ENCODE measurements around the gene PRKD3.
"Not testable (repeated sequence)": the region's sequence is repeated elsewhere in the genome, so short reads cannot be mapped to it uniquely, and the experiment has no call there.

The PRKD3 gene

DNA sequence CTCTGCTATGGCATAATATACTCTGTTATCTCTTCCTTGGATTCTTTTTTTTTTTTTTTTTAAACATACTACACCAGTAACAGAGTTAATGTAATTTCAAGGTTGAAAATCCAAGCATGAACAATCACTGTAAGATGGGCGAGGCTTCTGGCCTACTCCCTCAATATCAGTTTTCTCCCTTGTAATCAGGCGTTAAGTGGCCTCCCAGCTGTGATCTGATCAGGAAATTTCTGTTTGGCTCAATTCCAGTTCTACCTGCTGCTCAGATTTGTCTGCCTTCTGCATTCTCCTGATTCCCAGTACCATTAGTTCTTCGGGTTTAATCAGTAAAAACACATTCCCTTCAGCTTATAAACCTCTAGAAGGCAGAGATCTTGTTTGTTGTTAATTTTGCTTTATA is 18.6 kb downstream of the PRKD3 start:
- DNase-seq = no peak

DNA sequence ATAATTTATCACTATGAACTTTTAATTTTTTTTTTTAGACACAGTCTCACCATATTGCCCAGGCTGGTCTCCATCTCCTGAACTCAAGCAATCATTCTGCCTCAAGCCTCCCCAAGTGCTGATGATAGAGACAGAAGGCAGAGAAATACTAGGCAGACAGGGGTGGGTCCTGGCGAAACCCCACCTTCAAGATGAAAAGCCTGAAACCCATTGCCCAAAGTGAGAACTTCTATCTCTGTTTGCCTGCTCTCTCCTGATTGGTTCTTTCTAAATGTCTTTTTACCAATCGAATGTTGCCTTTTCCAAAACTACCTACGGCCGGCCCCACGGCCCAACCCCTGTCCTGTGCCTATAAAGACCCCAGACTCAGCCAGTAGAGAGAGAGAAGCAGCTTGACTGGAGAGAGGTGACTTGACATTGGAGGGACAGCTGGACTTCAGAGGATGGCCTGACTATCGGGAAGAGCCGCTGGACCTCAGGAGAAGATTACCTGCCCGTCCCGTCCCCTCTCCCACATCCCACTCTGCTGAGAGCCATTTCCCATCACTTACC is 21.9 kb downstream of the PRKD3 start:
- no peak for DNase-seq

DNA sequence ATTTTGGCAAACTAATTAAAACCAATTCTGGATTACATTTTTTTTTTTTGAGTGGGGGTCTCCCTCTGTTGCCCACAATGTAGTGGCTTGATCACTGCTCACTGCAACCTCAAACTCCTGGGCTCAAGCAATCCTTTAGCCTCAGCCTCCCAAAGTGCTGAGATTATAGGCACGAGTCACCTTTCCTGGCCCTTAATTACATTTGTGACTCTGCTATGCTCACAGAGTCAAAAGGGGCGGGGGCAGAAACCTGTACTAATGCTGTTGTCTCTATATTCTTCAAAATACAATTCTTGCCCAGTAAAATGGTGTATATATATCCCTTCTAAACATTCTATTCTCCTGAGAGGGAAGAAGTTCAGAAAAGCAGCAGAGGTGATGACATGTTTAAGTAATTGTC is 23.2 kb downstream of the PRKD3 start:
- DNase-seq = no peak

DNA sequence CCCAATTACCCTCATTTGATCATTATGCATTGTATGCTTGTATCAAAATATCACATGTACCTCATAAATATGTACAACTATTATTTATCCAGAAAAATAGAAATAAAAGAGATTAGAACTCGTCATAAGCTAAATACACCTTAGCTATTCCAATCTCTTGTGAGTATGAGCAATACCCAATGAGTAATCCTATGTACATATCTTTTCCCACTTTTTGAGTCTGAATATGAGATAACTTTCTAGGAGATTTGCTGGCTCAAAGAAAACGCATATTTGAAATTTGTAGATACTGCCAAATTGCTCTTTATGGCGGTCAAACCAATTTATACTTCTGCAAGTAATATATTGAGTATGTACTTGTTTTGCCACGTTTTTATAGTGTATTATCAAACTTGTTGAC is 24.1 kb downstream of the PRKD3 start:
- DNase-seq = no peak

DNA sequence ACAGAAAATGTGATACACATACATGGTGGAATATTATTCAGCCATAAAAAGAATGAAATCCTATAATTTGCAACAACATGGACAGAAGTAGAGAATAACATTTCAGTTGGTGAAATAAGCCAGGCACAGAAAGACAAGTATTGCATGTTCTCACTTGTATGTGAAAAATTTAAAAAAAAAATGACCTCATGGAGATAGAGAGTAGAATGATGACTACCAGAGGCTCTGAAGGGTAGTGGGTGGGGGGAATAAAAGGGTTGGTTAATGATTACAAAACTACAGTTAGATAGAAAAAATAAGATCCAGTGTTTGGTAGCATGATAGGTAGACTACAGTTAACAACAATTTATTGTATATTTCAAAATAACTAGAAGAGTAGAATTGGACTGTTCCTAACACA is 24.5 kb downstream of the PRKD3 start:
- DNase-seq = no peak

DNA sequence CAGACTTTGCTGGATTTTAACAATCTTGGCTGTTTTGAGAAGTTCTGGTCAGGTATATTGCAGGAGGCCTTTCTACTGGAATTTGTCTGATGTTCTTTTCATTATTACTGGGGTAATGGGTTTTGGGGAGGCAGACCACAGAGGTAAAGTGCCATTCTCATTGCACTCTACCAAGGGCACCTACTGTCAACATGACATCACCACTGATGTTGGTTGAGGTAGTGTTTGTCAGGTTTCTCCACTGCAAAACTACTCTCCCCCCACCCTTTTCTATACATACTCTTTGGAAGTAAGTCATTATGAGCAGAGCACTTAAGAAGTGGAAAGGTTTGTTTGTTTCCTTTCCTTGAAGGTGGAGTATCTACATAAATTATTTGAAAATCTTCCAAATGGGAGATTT is 27.0 kb downstream of the PRKD3 start:
- DNase-seq = no peak

DNA sequence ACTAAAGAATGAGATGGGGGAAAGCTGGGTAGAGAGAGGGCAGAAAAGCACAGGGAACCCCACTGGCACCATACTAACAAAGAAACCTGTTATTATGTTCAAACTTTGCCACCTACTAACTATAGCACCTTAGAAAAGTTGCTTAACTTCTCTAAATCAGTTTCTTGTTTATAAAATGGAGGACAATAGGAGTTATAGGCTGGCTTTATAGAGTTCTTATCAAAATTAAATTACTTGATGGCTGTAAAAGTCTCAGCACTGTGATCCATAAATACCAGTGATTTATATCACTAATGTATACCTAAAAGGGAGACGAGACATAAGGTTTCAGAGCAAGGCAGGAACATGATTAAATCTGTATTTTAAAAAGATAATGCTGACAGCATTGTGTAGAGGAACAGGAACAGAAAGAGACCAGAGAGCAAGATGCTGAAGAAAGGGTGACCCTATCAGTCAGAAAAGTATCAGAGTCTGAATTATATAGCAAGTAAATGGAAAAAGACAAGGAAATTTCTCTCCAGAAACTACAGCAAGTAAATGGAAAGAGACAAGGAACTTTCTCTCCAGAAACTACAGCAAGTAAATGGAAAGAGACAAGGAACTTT is 29.1 kb downstream of the PRKD3 start:
- no peak for DNase-seq

DNA sequence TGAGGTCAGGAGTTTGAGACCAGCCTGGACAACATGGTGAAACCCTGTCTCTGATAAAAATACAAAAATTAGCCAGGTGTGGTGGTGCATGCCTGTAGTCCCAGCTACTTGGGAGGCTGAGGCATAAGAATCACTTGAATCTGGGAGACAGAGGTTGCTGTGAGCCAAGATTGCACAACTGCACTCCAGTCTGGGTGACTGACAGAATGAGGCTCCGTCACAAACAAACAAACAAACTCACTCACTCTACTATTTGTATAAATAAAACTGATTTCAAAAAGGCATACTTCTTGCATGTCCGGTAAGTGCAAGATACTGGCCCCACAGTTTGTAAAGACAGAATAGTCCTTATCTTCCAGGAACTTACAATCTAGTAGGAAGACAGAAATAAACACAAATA is 29.8 kb downstream of the PRKD3 start:
- not testable (repeated sequence) for DNase-seq

DNA sequence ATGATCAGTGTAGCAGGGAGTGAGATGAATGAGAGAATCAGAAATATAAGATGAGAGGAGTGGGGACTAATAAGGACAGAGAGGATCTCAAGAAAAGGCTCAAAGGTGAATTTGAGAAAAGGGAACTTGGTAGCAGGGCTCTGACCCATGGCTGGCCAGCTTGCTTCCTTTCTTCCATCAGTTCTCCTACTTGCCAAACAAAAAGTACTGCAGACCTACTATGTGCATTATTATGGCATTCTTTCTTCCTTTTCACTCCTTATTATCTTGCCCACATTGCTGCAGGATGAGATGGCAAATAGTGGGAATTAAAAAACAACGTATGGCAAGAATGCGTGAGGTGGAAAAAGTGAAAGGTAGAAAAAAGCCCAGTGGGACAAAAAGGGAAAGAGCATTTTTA is 33.0 kb downstream of the PRKD3 start:
- no peak for DNase-seq

DNA sequence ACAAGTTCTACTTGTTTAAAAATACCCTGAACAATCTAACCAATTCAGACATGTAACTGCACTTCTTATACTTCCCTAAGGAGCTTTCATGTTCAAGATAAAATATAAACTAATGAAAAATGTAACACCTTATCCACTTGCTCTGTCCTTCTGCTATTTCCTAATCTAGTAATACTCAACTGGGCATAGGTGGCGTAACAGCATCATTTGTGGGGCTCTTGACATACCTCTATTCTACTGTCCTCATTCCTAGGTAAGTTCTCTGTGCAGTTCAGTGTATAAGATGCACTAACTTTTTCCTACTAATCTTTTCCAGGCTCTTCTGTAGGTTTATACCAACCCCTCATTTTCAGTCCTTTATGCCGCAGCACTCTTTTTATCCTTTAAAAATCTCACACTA is 36.7 kb downstream of the PRKD3 start:
- no peak for DNase-seq

DNA sequence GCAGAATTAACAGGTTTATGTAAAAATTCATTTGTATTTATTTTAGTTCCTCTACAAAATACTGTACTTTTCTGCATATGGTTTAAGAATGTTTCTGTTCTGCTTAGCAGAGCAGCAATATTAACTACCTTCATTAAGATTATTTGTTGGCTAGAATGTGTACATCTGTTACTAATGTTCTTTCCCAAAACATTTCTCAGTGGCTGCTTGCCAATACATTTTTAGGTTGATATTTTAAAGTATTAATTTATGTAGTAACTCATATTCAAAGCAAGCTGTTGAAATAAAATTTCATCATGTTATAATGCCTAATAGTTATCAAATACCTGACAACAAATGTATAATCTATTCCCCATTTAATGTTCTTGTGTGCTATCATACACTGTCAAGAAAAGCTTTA is 40.3 kb downstream of the PRKD3 start:
- no peak for DNase-seq

DNA sequence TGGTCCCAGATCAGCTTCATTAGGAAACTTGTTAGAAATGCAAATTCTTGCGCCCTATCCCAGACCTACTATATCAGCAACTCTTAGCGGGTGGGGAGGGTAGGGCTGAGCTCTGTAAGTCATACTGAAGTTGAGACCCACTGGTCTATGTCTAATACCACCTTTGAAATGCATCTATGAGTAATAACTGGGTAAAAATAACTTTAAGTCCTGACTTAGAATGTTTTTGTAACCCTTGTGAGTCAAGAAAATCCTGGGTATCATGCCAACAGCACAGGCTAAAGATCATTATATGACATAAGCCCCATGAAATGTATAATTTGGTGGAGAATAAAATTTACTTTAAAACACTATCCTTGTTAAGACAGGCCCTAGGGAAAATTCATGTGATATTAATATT is 41.4 kb downstream of the PRKD3 start:
- DNase-seq = no peak

DNA sequence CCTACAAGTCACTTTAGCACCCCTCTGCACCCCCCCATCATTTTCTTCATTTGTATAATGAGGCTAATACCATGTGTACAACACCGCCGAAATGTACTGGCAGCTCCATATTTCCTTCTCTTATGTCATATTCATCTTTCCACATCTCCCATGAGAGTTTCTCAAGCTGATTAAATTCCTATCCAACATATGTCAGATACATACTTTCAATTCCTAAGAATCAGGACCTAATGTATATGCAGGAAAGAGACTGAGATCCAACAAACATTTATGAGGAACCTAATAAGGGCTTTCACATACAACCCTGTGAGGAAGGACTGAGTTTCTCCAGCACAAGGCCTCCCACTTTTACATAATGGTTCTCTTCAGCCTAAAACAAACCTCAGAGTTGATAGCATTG is 41.9 kb downstream of the PRKD3 start:
- DNase-seq = no peak

DNA sequence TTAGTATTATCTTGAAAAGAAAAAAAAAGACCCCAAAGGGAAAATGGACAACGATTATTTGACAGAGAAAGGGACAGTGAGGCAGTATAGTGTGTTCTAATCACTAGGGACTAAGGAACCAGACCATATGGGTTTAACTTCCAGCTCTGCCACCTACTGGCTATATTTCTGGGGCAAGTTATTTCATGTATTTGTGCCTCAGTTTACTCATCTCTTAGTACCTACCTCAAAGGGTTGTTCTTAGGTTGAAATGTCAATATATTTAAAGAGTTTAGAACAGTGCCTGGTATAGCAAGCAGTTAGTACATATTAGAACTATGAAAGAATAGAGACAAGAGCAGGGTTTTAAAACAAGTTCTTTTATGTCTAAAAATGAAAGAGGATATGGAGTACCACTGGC is 42.7 kb downstream of the PRKD3 start:
- DNase-seq = no peak

DNA sequence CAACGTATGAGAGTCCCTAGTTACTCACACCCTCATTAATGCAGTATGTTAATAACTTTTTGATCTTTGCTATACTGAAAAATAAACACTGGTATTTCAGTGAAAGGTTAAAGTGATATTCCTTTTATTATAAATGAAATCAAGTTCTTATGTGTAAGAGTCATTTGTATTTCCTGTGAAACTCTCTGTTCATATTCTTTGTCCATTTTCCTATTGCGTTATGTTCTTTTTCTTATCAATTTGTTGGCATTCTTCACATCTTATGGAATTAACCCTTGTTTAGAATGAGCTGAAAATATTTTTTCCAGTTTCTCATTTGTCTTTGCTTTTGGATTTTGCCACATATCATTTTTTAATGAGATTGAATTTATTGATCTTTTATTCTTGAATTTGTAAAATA is 48.3 kb downstream of the PRKD3 start:
- no peak for DNase-seq

Data from stimulated activated CD4-positive, alpha-beta T cell treated with anti-CD3 and anti-CD28 coated beads, Interleukin-12 subunit alpha, Interleukin-12 subunit beta, amount 100 ng/mL, for 4 hours (primary cell).